Measurements from ENCODE around the gene SCN9A. TPM values are rescaled to one million over a fixed set of nuclear protein-coding genes. Genes with fewer than 3 reads are reported as not detected.

SCN9A gene
- total RNA-seq, 1 experiment from 2014 or later = 3.4 TPM

GRCh38 chr2:166240387-166241313 is 135.1 kb downstream of the SCN9A start:
- TF ChIP-seq CTCF (conservative IDR thresholded peaks at IDR 0.05) (no peak), EZH2 (IDR thresholded peaks at IDR 0.05; ENCODE audit: low read depth) (no peak)
- no peaks in the 10 kb centered on the region; the same call in 1 of the 2 replicates for H3K9me3 ChIP-seq (ENCODE audit: insufficient read depth, low read depth)
- POLR2A ChIA-PET (ENCODE audit: unreplicated experiment) = no interaction called here
- no peaks in the 10 kb centered on the region for H3K9me2 ChIP-seq (ENCODE audit: insufficient read depth)
- no peak overlapping the region for H3K4me3 ChIP-seq
- CTCF ChIA-PET = no interaction called here
- H3K27ac ChIP-seq = peak overlapping the region; percentile 67; the same call in 1 of the 2 replicates
- peaks cover 9% of the 10 kb centered on the region; the same call in 1 of the 2 replicates for H3K4me1 ChIP-seq (replicated peaks; ENCODE audit: insufficient read depth)
- no peaks in the 10 kb centered on the region for H3K36me3 ChIP-seq (ENCODE audit: low read depth)
- peak in 1 of 2 experiments; percentile 29 for DNase-seq
- no peak overlapping the region for H3K4me2 ChIP-seq
- no peaks in the 10 kb centered on the region for H3K27me3 ChIP-seq (ENCODE audit: insufficient read depth, low read depth)
- intact Hi-C loops (cut with micrococcal nuclease; ENCODE audit: unreplicated experiment) = loop anchor here (5.0 kb wide), 1 partner anchor 137 kb away; the partner anchor contains the start of gene SCN9A
- no peaks in the 10 kb centered on the region for H3K79me2 ChIP-seq (ENCODE audit: low read depth)
- H2AFZ ChIP-seq = no peak overlapping the region
- BruUV-seq (replicated peaks) = no TSS peak
- no peaks in the 10 kb centered on the region for H4K20me1 ChIP-seq (ENCODE audit: insufficient read depth)
- no peaks in the 10 kb centered on the region for H3F3A ChIP-seq (ENCODE audit: insufficient read depth, low read depth)

GRCh38 chr2:166239548-166239947 is 136.2 kb downstream of the SCN9A start:
- intact Hi-C loops (cut with micrococcal nuclease; ENCODE audit: unreplicated experiment) = loop anchor here (10.0 kb wide), 1 partner anchor 1975 kb away; no protein-coding TSS in a partner anchor

More at GRCh38 chr2:166239548-166239947, 136.2 kb downstream of the SCN9A start:
- no peaks in the 10 kb centered on the region for H3K27me3 ChIP-seq (ENCODE audit: insufficient read depth, low read depth)
- H3F3A ChIP-seq (ENCODE audit: insufficient read depth, low read depth) = no peaks in the 10 kb centered on the region
- no peaks in the 10 kb centered on the region for H3K9me2 ChIP-seq (ENCODE audit: insufficient read depth)
- H4K20me1 ChIP-seq (ENCODE audit: insufficient read depth) = no peaks in the 10 kb centered on the region
- H3K27ac ChIP-seq = peak overlapping the region; percentile 67
- H3K4me1 ChIP-seq (replicated peaks; ENCODE audit: insufficient read depth) = peaks cover 9% of the 10 kb centered on the region; the same call in 1 of the 2 replicates
- H3K79me2 ChIP-seq (ENCODE audit: low read depth) = no peaks in the 10 kb centered on the region
- ChIA-PET CTCF (no interaction called here), POLR2A (ENCODE audit: unreplicated experiment) (interaction anchor here (0.6 kb wide), 1 partner anchor 9 kb away, joined by 5 read pairs; no protein-coding TSS in a partner anchor)
- peak overlapping the region; percentile 34 for H3K4me2 ChIP-seq
- H3K36me3 ChIP-seq (ENCODE audit: low read depth) = no peaks in the 10 kb centered on the region
- H2AFZ ChIP-seq = peak overlapping the region; percentile 72; the same call in 1 of the 2 replicates
- no TSS peak for BruUV-seq (replicated peaks)
- peak; percentile 58 to 66 for DNase-seq
- TF ChIP-seq EZH2 (IDR thresholded peaks at IDR 0.05; ENCODE audit: low read depth) (no peak), CTCF (conservative IDR thresholded peaks at IDR 0.05) (no peak)
- no peaks in the 10 kb centered on the region; the same call in 1 of the 2 replicates for H3K9me3 ChIP-seq (ENCODE audit: insufficient read depth, low read depth)
- no peak overlapping the region for H3K4me3 ChIP-seq

Measured in PC-9 (cell line).